OCI-LY1 (cell line): ENCODE measurements around the gene ZFYVE1.

Source experiments
- EZH2 ChIP-seq: fragments of 200-600 bp; sonication (generic), shearing (Covaris generic); IDR thresholded peaks from 2 replicates; pipeline ENCODE4 v1.8.0; 2017; ENCODE audit warnings: borderline replicate concordance, mixed run types, mild to moderate bottlenecking, antibody characterized with exemption, low read length, moderate library complexity, mixed read lengths
- TF ChIP-seq, protein P1 (sequence below): fragments of 200-600 bp; sonication (generic), shearing (Covaris generic); IDR thresholded peaks from 2 replicates; pipeline ENCODE4 v1.5.1; 2017; ENCODE audit warnings: mild to moderate bottlenecking, antibody characterized with exemption, low read length, moderate library complexity, mixed read lengths

DNA sequence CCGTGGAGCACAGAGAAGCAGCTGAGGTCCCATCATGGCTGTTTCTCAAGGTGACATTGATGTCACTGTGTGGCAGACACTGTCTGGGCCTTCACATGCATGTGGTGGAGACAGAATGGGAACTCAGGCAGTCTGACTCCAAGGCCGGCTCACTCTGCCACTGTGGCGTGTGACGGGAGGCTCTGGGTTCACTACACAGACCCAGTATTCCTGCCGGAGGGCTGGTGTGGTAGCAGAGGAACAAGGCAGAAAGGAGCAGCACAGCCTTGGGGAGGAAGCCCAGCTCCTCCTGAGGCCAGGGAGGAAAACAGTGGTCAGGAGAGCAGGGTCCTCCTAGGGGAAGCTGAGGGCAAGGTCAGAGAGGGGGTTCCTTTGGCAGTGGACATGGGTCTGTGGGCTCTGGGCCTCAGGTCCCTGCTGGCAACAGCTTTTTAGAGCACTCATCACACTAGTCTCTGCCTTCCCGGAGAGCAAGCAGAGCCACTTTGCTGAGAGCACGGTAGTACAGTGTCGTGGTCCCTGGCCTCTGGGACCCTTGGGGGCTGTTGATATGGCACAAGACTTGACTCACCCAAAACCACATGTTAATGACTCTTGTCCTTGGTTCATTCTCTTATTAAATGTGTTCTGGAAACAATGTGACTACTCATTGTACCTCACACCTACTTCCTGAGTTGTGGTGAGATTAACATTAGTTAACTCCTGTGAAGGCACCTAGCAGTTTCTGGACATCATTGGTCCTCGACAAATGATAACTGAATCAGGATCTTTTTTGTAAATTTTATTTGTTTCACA is 79.3 kb downstream of the ZFYVE1 start:
- no peak for TF ChIP-seq EZH2
- TF ChIP-seq, protein P1, sequence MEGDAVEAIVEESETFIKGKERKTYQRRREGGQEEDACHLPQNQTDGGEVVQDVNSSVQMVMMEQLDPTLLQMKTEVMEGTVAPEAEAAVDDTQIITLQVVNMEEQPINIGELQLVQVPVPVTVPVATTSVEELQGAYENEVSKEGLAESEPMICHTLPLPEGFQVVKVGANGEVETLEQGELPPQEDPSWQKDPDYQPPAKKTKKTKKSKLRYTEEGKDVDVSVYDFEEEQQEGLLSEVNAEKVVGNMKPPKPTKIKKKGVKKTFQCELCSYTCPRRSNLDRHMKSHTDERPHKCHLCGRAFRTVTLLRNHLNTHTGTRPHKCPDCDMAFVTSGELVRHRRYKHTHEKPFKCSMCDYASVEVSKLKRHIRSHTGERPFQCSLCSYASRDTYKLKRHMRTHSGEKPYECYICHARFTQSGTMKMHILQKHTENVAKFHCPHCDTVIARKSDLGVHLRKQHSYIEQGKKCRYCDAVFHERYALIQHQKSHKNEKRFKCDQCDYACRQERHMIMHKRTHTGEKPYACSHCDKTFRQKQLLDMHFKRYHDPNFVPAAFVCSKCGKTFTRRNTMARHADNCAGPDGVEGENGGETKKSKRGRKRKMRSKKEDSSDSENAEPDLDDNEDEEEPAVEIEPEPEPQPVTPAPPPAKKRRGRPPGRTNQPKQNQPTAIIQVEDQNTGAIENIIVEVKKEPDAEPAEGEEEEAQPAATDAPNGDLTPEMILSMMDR, result no peak
